Testis (tissue), 3 donors: ENCODE measurements around the gene ZBTB7C. TPM values are rescaled to one million over a fixed set of nuclear protein-coding genes. Genes with fewer than 3 reads are reported as not detected.

Source experiments
- DNase-seq: peaks from one replicate; pipeline ENCODE4 v3.0.0-alpha.2; 2019
- H3K27ac ChIP-seq, 2 donors: fragments of 200-600 bp; sonication (generic); one replicate each; pipeline ENCODE4 v1.5.1; 2019
- H3K27me3 ChIP-seq: fragments of 200-600 bp; sonication (generic); one replicate; pipeline ENCODE4 v1.5.1; 2019
- H3K36me3 ChIP-seq: fragments of 200-600 bp; sonication (generic); one replicate; pipeline ENCODE4 v1.5.1; 2017; ENCODE audit warnings: low read depth; ENCODE audit errors: missing control alignments
- H3K4me1 ChIP-seq: fragments of 200-600 bp; sonication (generic); one replicate; pipeline ENCODE4 v1.5.1; 2019
- H3K4me3 ChIP-seq, 2 donors: fragments of 200-600 bp; sonication (generic); one replicate each; pipeline ENCODE4 v1.5.1; 2017 to 2019
- H3K9me3 ChIP-seq: fragments of 200-600 bp; sonication (generic); one replicate; pipeline ENCODE4 v1.5.1; 2017
- POLR2A ChIP-seq: fragments of 450-650 bp; IDR thresholded peaks from one replicate; pipeline ENCODE4 v1.6.1; 2017; ENCODE audit warnings: antibody characterized with exemption, mild to moderate bottlenecking, moderate library complexity
- WGBS, 2 donors: methylation state at CpG; one replicate each; pipeline ENCODE4 v1.1.5; 2018; 5-methylcytosine and 5-hydroxymethylcytosine counted together
- intact Hi-C: fragments of 100-400 bp; cut with DNase I; formaldehyde crosslinking; loops from one replicate; pipeline ENCODE4 v1.15.1; 2023; ENCODE audit warnings: low total_unique reads
- polyA plus RNA-seq: library from polyadenylated mRNA; stranded (reverse); fragments of 350-450 nt; fragmentation: Illumina TruSeq; extraction: RNeasy Lipid Tissue Mini Kit (QIAGEN cat#74804); gene quantifications from one replicate; pipeline ENCODE4 v1.2.3, GENCODE V29; 2014; ENCODE audit warnings: low read depth, low replicate concordance; ENCODE audit not compliant: insufficient read depth
- total RNA-seq, 2 donors: library from RNA; depleted of rRNA; stranded (reverse); fragments of >200 nt; gene quantifications; one replicate each; pipeline ENCODE4 v1.2.3, GENCODE V29; 2016
- TF ChIP-seq, protein P1 (sequence below), 3 experiments: fragments of 450-650 bp in 2 of 3; fragments of 200-600 bp in 1 of 3; sonication (generic) in 1 of 3; IDR thresholded peaks; one replicate each; pipeline ENCODE4 v1.5.1; 2016 to 2019; ENCODE audit warnings: antibody characterized with exemption in 3 of 3, mild to moderate bottlenecking in 2 of 3, moderate library complexity in 1 of 3

The ZBTB7C gene
- total and polyA plus RNA-seq, 3 donors from 2014 or later = 14.1 to 65.4 (median 42.4) TPM

DNA sequence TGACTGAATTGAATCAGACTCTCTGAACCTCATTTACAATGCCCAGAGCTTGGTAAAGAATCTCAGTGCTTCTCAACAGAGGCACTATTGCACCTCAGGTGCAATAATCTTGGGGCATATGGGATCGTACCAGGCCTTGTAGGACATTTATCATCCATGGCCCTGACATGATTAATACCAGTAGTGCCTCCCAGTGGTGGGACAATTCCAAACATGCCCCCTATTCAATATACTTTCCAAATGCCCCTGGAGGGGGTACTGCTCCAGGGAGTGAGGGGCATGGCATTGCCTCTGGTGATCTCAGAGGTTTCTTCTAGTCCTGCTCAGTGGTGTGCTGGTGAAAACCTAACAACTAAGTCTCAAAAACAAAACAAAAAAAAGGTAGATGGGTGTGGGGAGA lies 303.9 kb downstream of the ZBTB7C start:
- H3K9me3 ChIP-seq = no peaks in the 10 kb centered on the region
- no peak for TF ChIP-seq POLR2A
- TF ChIP-seq, protein P1, sequence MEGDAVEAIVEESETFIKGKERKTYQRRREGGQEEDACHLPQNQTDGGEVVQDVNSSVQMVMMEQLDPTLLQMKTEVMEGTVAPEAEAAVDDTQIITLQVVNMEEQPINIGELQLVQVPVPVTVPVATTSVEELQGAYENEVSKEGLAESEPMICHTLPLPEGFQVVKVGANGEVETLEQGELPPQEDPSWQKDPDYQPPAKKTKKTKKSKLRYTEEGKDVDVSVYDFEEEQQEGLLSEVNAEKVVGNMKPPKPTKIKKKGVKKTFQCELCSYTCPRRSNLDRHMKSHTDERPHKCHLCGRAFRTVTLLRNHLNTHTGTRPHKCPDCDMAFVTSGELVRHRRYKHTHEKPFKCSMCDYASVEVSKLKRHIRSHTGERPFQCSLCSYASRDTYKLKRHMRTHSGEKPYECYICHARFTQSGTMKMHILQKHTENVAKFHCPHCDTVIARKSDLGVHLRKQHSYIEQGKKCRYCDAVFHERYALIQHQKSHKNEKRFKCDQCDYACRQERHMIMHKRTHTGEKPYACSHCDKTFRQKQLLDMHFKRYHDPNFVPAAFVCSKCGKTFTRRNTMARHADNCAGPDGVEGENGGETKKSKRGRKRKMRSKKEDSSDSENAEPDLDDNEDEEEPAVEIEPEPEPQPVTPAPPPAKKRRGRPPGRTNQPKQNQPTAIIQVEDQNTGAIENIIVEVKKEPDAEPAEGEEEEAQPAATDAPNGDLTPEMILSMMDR (IDR thresholded peaks at IDR 0.05) = no peak
- WGBS, 2 donors = 75 to 92% methylated on average over 1 of the region's 1 CpG
- H3K27ac ChIP-seq = no peak overlapping the region
- no peaks in the 10 kb centered on the region for H3K4me1 ChIP-seq
- H3K36me3 ChIP-seq = no peaks in the 10 kb centered on the region
- no peak overlapping the region for H3K4me3 ChIP-seq
- no peaks in the 10 kb centered on the region for H3K27me3 ChIP-seq
- no peak for DNase-seq
- intact Hi-C loops = no loop called here

DNA sequence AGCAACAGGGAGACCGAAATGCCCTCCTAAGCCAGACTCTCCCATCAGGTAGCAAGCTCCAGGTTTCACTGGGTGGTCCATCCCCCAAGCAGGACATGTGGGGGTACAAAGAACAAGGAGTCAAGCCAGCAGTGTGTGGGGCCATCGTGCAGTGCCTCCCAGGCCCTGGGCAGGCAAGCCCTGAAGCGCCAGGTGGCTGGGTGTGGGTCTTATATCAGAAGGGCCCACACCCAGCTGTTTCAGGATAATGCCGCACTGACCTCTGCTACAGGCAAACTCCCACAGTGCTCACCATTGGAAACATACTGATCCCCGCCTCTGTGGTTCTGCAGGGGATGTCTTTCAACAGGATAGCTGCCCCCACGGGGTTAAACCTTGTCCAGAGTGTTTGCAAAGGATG lies 304.5 kb downstream of the ZBTB7C start:
- H3K27me3 ChIP-seq = no peaks in the 10 kb centered on the region
- no peak overlapping the region for H3K27ac ChIP-seq
- H3K36me3 ChIP-seq = no peaks in the 10 kb centered on the region
- 55 to 79% methylated on average over 5 to 6 of the region's 6 CpGs for WGBS, 2 donors
- DNase-seq = no peak
- no peak overlapping the region for H3K4me3 ChIP-seq
- intact Hi-C loops = no loop called here
- peaks cover 5% of the 10 kb centered on the region for H3K4me1 ChIP-seq
- TF ChIP-seq POLR2A = no peak
- TF ChIP-seq, protein P1 (IDR thresholded peaks at IDR 0.05) = no peak
- H3K9me3 ChIP-seq = no peaks in the 10 kb centered on the region

DNA sequence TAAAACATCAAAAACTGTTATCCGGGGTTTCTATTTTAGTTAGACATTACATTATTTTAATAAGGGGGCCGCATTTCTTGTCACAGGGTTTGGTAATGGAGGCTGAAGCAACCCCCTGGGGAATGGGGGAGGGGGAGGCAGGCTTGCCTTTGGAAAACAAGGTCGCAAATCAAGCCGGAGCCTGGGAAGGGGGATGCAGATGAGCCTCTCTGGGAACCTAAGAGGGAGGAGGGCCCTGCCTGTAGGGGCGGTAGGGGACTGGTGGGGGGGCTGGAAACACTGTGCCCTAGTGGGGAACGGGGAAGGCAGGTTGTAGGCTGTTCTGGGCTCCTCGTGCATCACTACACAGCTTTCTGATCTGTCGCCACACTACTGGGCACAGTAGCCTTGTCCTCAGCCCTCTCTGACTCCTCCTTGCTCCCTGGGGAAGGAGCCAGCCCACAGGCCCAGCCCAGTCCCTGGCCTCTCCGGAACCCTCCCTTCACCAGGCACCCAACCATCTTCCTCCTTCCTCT lies 308.5 kb downstream of the ZBTB7C start:
- intact Hi-C loops = no loop called here
- TF ChIP-seq, protein P1 (IDR thresholded peaks at IDR 0.05) = no peak
- TF ChIP-seq POLR2A = no peak
- no peak overlapping the region for H3K27ac ChIP-seq
- H3K4me3 ChIP-seq = no peak overlapping the region
- H3K4me1 ChIP-seq = peaks cover 7% of the 10 kb centered on the region
- peak; percentile 33 for DNase-seq
- H3K9me3 ChIP-seq = no peaks in the 10 kb centered on the region
- WGBS, 2 donors = 69 to 71% methylated on average over 8 to 9 of the region's 9 CpGs
- no peaks in the 10 kb centered on the region for H3K36me3 ChIP-seq
- no peaks in the 10 kb centered on the region for H3K27me3 ChIP-seq

DNA sequence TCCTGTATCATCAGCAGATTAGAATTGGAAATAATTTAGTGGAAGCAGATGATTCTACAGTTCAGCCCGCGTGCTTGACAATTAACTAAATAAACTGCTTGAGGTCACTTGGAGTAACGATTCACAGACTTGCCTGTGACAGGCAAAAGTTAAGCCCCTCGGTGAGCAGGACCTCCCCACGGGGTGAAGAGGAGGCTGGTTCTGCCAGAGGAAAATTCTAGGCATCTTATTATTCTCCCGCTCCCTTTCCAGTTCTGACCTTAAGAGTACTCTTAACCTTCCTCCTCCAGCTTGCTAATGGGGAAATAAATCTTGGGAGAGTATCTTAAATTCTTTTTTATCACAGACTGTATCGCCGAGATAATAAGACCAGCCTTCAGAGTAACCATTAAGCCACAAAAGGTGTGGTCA lies 309.0 kb downstream of the ZBTB7C start:
- Histone ChIP-seq H3K36me3 (no peaks in the 10 kb centered on the region), H3K27ac (no peak overlapping the region), H3K4me1 (peaks cover 7% of the 10 kb centered on the region), H3K27me3 (no peaks in the 10 kb centered on the region), H3K4me3 (no peak overlapping the region), H3K9me3 (no peaks in the 10 kb centered on the region)
- no peak for DNase-seq
- TF ChIP-seq, protein P1 (IDR thresholded peaks at IDR 0.05) = no peak
- no peak for TF ChIP-seq POLR2A
- WGBS, 2 donors = 46 to 53% methylated on average over 8 of the region's 8 CpGs
- intact Hi-C loops = no loop called here

DNA sequence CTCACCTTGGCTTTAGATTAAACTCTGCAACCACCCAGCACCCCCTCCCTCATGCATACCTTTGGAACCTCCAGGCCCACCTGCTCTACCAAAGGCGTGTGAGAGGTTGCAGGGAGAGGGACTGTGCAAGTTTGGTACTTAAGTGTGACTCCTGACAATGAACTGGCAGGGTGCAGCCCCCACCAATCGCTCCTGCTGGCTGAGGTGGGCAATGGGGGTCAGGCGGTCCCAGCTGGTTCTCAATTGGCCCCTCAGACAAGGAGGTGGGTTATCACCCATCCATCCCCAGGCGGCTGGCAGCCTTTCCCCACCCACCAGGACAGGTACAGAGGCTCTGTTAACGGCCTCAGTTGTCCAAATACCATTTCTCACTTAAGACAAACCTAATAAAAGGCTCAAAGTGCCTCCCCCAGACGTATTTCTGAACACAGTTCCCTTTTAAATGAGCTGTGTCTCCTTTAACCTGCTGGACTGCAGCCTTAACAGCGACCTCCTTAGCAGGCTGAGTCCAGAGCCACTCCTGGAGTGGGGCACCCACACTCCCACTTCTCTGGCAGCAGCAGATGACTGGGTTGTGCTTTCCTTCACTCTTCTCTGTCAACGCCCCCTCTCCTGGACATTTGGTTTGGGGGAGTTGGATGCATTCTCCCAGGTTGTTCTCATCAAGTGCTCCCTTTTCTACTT lies 309.6 kb downstream of the ZBTB7C start:
- Histone ChIP-seq H3K27ac (no peak overlapping the region), H3K4me1 (peaks cover 7% of the 10 kb centered on the region), H3K4me3 (no peak overlapping the region), H3K36me3 (no peaks in the 10 kb centered on the region), H3K27me3 (no peaks in the 10 kb centered on the region), H3K9me3 (no peaks in the 10 kb centered on the region)
- no peak for DNase-seq
- intact Hi-C loops = no loop called here
- 65 to 66% methylated on average over 8 of the region's 8 CpGs for WGBS, 2 donors
- no peak for TF ChIP-seq POLR2A
